PFSK-1 (cell line): ENCODE results near the gene BCKDK.

Experiments used
- FOXP2 ChIP-seq: optimal IDR thresholded peaks from 2 replicates; pipeline ENCODE3; 2011; ENCODE audit warnings: borderline replicate concordance, control low read depth, inconsistent platforms; ENCODE audit not compliant: insufficient read depth; ENCODE audit errors: extremely low read length, extremely low read depth
- POLR2AphosphoS5 ChIP-seq: IDR thresholded peaks from 2 replicates; pipeline ENCODE4 v1.6.1; 2012; ENCODE audit warnings: low read depth, mild to moderate bottlenecking, control low read depth, low read length, moderate library complexity
- REST ChIP-seq, 2 experiments: IDR thresholded peaks; 2 replicates each; pipeline versions ENCODE4 v1.6.1 to v1.8.0; 2011 to 2012; ENCODE audit warnings: low read depth in 2 of 2, low read length in 2 of 2, control low read depth in 1 of 2, inconsistent platforms in 1 of 2, mild to moderate bottlenecking in 1 of 2, moderate library complexity in 1 of 2; ENCODE audit not compliant: insufficient read depth in 1 of 2
- SIN3A ChIP-seq: IDR thresholded peaks from 2 replicates; pipeline ENCODE4 v1.6.1; 2012; ENCODE audit warnings: mild to moderate bottlenecking, low read length, moderate library complexity, borderline replicate concordance; ENCODE audit not compliant: insufficient read depth
- TAF1 ChIP-seq: IDR thresholded peaks from 2 replicates; pipeline ENCODE4 v1.6.1; 2012; ENCODE audit warnings: low read length, control low read depth, borderline replicate concordance; ENCODE audit not compliant: insufficient read depth

BCKDK gene

GRCh38 chr16:31064882-31065461 is 43.2 kb upstream of the BCKDK start:
- TF ChIP-seq FOXP2 (no peak), REST (IDR thresholded peaks at IDR 0.05; ENCODE audit: insufficient read depth in 1 of 2, low read depth in 2 of 2, low read length in 2 of 2) (no peak), POLR2AphosphoS5 (no peak), TAF1 (no peak), SIN3A (no peak)

GRCh38 chr16:31067342-31067741 is 40.8 kb upstream of the BCKDK start:
- TF ChIP-seq REST (IDR thresholded peaks at IDR 0.05; ENCODE audit: insufficient read depth in 1 of 2, low read depth in 2 of 2, low read length in 2 of 2) (no peak), SIN3A (no peak), FOXP2 (no peak)

GRCh38 chr16:31071861-31072260 is 36.3 kb upstream of the BCKDK start:
- TF ChIP-seq POLR2AphosphoS5 (no peak), TAF1 (no peak), REST (IDR thresholded peaks at IDR 0.05; ENCODE audit: insufficient read depth in 1 of 2, low read depth in 2 of 2, low read length in 2 of 2) (no peak), FOXP2 (no peak), SIN3A (no peak)

- TF ChIP-seq TAF1 (no peak), REST (IDR thresholded peaks at IDR 0.05; ENCODE audit: insufficient read depth in 1 of 2, low read depth in 2 of 2, low read length in 2 of 2) (no peak), FOXP2 (no peak), SIN3A (no peak), POLR2AphosphoS5 (no peak)
Observed at GRCh38 chr16:31072540-31073141, 35.5 kb upstream of the BCKDK start.
